Neuronal stem cell (in vitro differentiated cells): Measurements from ENCODE around the gene BTG4.

Source experiments
- DNase-seq: peaks from one replicate; pipeline ENCODE4 v3.0.0-alpha.2; 2013; ENCODE audit warnings: low spot score
- H2AFZ ChIP-seq: one replicate; pipeline ENCODE4 v1.6.1; 2013; ENCODE audit warnings: mild to moderate bottlenecking, low read length, inconsistent platforms
- H2AK5ac ChIP-seq: 2 replicates; pipeline ENCODE4 v1.6.1; 2013; ENCODE audit warnings: low read depth, mild to moderate bottlenecking, inconsistent platforms, low read length, moderate library complexity, mixed read lengths
- H2BK120ac ChIP-seq: 2 replicates; pipeline ENCODE4 v1.6.1; 2013; ENCODE audit warnings: low read depth, mild to moderate bottlenecking, inconsistent platforms, low read length, moderate library complexity, mixed read lengths
- H2BK12ac ChIP-seq: one replicate; pipeline ENCODE4 v1.6.1; 2013; ENCODE audit warnings: low read length, inconsistent platforms
- H2BK15ac ChIP-seq: 2 replicates; pipeline ENCODE4 v1.6.1; 2013; ENCODE audit warnings: mild to moderate bottlenecking, low read length, inconsistent platforms, mixed read lengths
- H2BK5ac ChIP-seq: one replicate; pipeline ENCODE4 v1.6.1; 2013; ENCODE audit warnings: inconsistent platforms, mild to moderate bottlenecking, low read length, moderate library complexity
- H3K14ac ChIP-seq: one replicate; pipeline ENCODE4 v1.6.1; 2013; ENCODE audit warnings: low read length, inconsistent platforms
- H3K18ac ChIP-seq: 2 replicates; pipeline ENCODE4 v1.6.1; 2013; ENCODE audit warnings: low read length, inconsistent platforms
- H3K23ac ChIP-seq: 2 replicates; pipeline ENCODE4 v1.6.1; 2013; ENCODE audit warnings: low read depth, mild to moderate bottlenecking, mixed read lengths, low read length, inconsistent platforms; ENCODE audit not compliant: poor library complexity
- H3K27ac ChIP-seq: replicated peaks from 3 replicates; pipeline ENCODE4 v1.5.1; 2013; ENCODE audit warnings: low read length, inconsistent platforms
- H3K27me3 ChIP-seq, 3 experiments: 2 replicates each; pipeline ENCODE4 v1.6.1; 2013; ENCODE audit warnings: low read length in 3 of 3, mild to moderate bottlenecking in 2 of 3, inconsistent platforms in 1 of 3, low read depth in 1 of 3, mixed read lengths in 1 of 3, moderate library complexity in 1 of 3; ENCODE audit not compliant: control insufficient read depth in 3 of 3, insufficient read depth in 3 of 3
- H3K36me3 ChIP-seq, 2 donors: replicated peaks in 1 of 2; 2 replicates each; pipeline ENCODE4 v1.6.1; 2013; ENCODE audit warnings: low read length in 2 of 2; ENCODE audit not compliant: control insufficient read depth in 2 of 2, insufficient read depth in 2 of 2
- H3K4ac ChIP-seq: 2 replicates; pipeline ENCODE4 v1.6.1; 2013; ENCODE audit warnings: inconsistent platforms, mild to moderate bottlenecking, low read length, moderate library complexity
- H3K4me1 ChIP-seq, 2 donors: 1 replicate in 1 of 2; 2 replicates in 1 of 2; pipeline ENCODE4 v1.6.1; 2013; ENCODE audit warnings: low read length in 2 of 2, low read depth in 1 of 2; ENCODE audit not compliant: control insufficient read depth in 2 of 2, insufficient read depth in 1 of 2
- H3K4me2 ChIP-seq: one replicate; pipeline ENCODE4 v1.6.1; 2013; ENCODE audit warnings: mild to moderate bottlenecking, low read length, inconsistent platforms; ENCODE audit not compliant: insufficient read depth, poor library complexity, severe bottlenecking
- H3K4me3 ChIP-seq, 2 donors: 2 replicates each; pipeline ENCODE4 v1.5.1; 2013; ENCODE audit warnings: low read length in 2 of 2, mild to moderate bottlenecking in 2 of 2, inconsistent platforms in 1 of 2, moderate library complexity in 1 of 2
- H3K79me1 ChIP-seq: one replicate; pipeline ENCODE4 v1.6.1; 2013; ENCODE audit warnings: low read depth, mild to moderate bottlenecking, inconsistent platforms, low read length, moderate library complexity
- H3K9ac ChIP-seq: one replicate; pipeline ENCODE4 v1.6.1; 2013; ENCODE audit warnings: mild to moderate bottlenecking, low read depth, low read length, inconsistent platforms; ENCODE audit not compliant: poor library complexity
- H3K9me3 ChIP-seq, 2 donors: replicated peaks in 1 of 2; 2 replicates each; pipeline versions ENCODE3 to v1.6.1; 2013; ENCODE audit warnings: low read length in 2 of 2, mild to moderate bottlenecking in 2 of 2, inconsistent platforms in 1 of 2, low read depth in 1 of 2, mixed read lengths in 1 of 2, moderate library complexity in 1 of 2; ENCODE audit not compliant: control insufficient read depth in 2 of 2, insufficient read depth in 1 of 2
- H4K8ac ChIP-seq: one replicate; pipeline ENCODE4 v1.6.1; 2013; ENCODE audit warnings: low read depth, mild to moderate bottlenecking, inconsistent platforms, low read length, moderate library complexity
- H4K91ac ChIP-seq: one replicate; pipeline ENCODE4 v1.6.1; 2013; ENCODE audit warnings: low read length, low read depth, mild to moderate bottlenecking, inconsistent platforms; ENCODE audit not compliant: poor library complexity
- WGBS, 2 donors: extraction: QIAGEN DNeasy Blood & Tissue Kit; methylation state at CpG; one replicate each; pipeline ENCODE4 v1.1.7; 2013; ENCODE audit warnings: missing lambda C conversion rate in 2 of 2, mixed read lengths in 1 of 2; ENCODE audit not compliant: insufficient read length in 2 of 2, insufficient replicate concordance in 1 of 2; ENCODE audit errors: extremely low coverage in 2 of 2; 5-methylcytosine and 5-hydroxymethylcytosine counted together

Gene BTG4

GRCh38 chr11:111522426-111522825 is 10.2 kb upstream of the BTG4 start:
- Histone ChIP-seq H3K9ac (no peak overlapping the region), H3K23ac (no peak overlapping the region), H2BK12ac (no peak overlapping the region), H3K4me1 (no peaks in the 10 kb centered on the region), H2BK120ac (no peak overlapping the region), H2BK15ac (no peak overlapping the region), H3K4me3 (no peak overlapping the region), H3K27ac (no peak overlapping the region), H2BK5ac (no peak overlapping the region), H3K14ac (no peak overlapping the region), H2AFZ (no peak overlapping the region), H4K91ac (no peak overlapping the region), H3K18ac (no peak overlapping the region), H3K4me2 (no peak overlapping the region), H3K36me3 (no peaks in the 10 kb centered on the region), H3K79me1 (no peaks in the 10 kb centered on the region), H2AK5ac (no peak overlapping the region), H3K27me3 (peaks cover 0 to 27% (median 0%) of the 10 kb centered on the region in 3 experiments), H4K8ac (no peak overlapping the region), H3K9me3 (no peaks in the 10 kb centered on the region), H3K4ac (no peak overlapping the region)
- no peak for DNase-seq
- WGBS, 2 donors: no CpG with 5 or more reads among the region's 5 CpGs

GRCh38 chr11:111521135-111521534 is 8.9 kb upstream of the BTG4 start:
- Histone ChIP-seq H3K27me3 (peaks cover 0 to 33% (median 0%) of the 10 kb centered on the region in 3 experiments), H3K4ac (no peak overlapping the region), H3K4me1 (no peaks in the 10 kb centered on the region), H2BK120ac (no peak overlapping the region), H3K4me2 (no peak overlapping the region), H2AK5ac (no peak overlapping the region), H2BK12ac (no peak overlapping the region), H2BK5ac (no peak overlapping the region), H4K8ac (no peak overlapping the region), H3K9ac (no peak overlapping the region), H2BK15ac (no peak overlapping the region), H2AFZ (no peak overlapping the region), H4K91ac (no peak overlapping the region), H3K79me1 (no peaks in the 10 kb centered on the region), H3K4me3 (no peak overlapping the region), H3K27ac (no peak overlapping the region), H3K14ac (no peak overlapping the region), H3K18ac (no peak overlapping the region), H3K36me3 (no peaks in the 10 kb centered on the region), H3K23ac (no peak overlapping the region), H3K9me3 (no peaks in the 10 kb centered on the region)
- no CpG with 5 or more reads among the region's 2 CpGs for WGBS, 2 donors
- DNase-seq: no peak

GRCh38 chr11:111520560-111520959 is 8.4 kb upstream of the BTG4 start:
- no peak overlapping the region for H3K27ac ChIP-seq
- H3K9me3 ChIP-seq: no peaks in the 10 kb centered on the region
- no CpG with 5 or more reads among the region's 2 CpGs for WGBS, 2 donors
- no peak overlapping the region for H3K23ac ChIP-seq
- H3K9ac ChIP-seq: no peak overlapping the region
- no peak overlapping the region for H2BK120ac ChIP-seq
- H4K91ac ChIP-seq: no peak overlapping the region
- no peak overlapping the region for H2BK15ac ChIP-seq
- H2BK12ac ChIP-seq: no peak overlapping the region
- H3K18ac ChIP-seq: no peak overlapping the region
- no peak overlapping the region for H2AFZ ChIP-seq
- no peaks in the 10 kb centered on the region for H3K79me1 ChIP-seq
- peaks cover 0 to 39% (median 0%) of the 10 kb centered on the region in 3 experiments for H3K27me3 ChIP-seq
- no peak overlapping the region for H2AK5ac ChIP-seq
- no peak overlapping the region for H3K4ac ChIP-seq
- no peak overlapping the region for H3K14ac ChIP-seq
- no peak overlapping the region for H2BK5ac ChIP-seq
- no peak overlapping the region for H3K4me2 ChIP-seq
- no peak overlapping the region for H3K4me3 ChIP-seq
- no peaks in the 10 kb centered on the region for H3K4me1 ChIP-seq
- H4K8ac ChIP-seq: no peak overlapping the region
- no peaks in the 10 kb centered on the region for H3K36me3 ChIP-seq
- no peak for DNase-seq

- Histone ChIP-seq H3K36me3 (no peaks in the 10 kb centered on the region), H3K4me3 (no peak overlapping the region), H2BK15ac (no peak overlapping the region), H3K4me2 (no peak overlapping the region), H4K91ac (no peak overlapping the region), H2BK120ac (no peak overlapping the region), H2AK5ac (no peak overlapping the region), H3K18ac (no peak overlapping the region), H2BK12ac (no peak overlapping the region), H3K14ac (no peak overlapping the region), H4K8ac (no peak overlapping the region), H3K9ac (no peak overlapping the region), H3K4me1 (peaks cover 0 to 5% of the 10 kb centered on the region in 2 donors), H3K4ac (no peak overlapping the region), H2AFZ (no peak overlapping the region), H3K27ac (no peak overlapping the region), H3K27me3 (peaks cover 0 to 52% (median 8%) of the 10 kb centered on the region in 3 experiments), H3K9me3 (no peaks in the 10 kb centered on the region), H3K79me1 (no peaks in the 10 kb centered on the region), H2BK5ac (no peak overlapping the region), H3K23ac (no peak overlapping the region)
- no CpG with 5 or more reads among the region's 1 CpG for WGBS, 2 donors
- no peak for DNase-seq
Measured at GRCh38 chr11:111518668-111519067, 6.5 kb upstream of the BTG4 start.
